ENCODE results near the gene FAM131B. TPM values are rescaled to one million over a fixed set of nuclear protein-coding genes. Genes with fewer than 3 reads are reported as not detected.
A peak's percentile ranks its signal among the peaks of the same experiment; 100 is the strongest.

FAM131B gene
- total and polyA plus RNA-seq, 9 of the 15 experiments (the other 6 are each of a cell fraction or from before 2014, with no cell fraction given), result 0.03 to 0.04 TPM; not detected in 7

GRCh38 chr7:143411976-143412708 lies 49.6 kb upstream of the FAM131B start (continued):
- TF ChIP-seq NR2C1 (IDR thresholded peaks at IDR 0.05) (no peak), NR2C1 (tag; IDR thresholded peaks at IDR 0.05) (peak; percentile 50; the same call in 1 of the 2 replicates), ESRRA (IDR thresholded peaks at IDR 0.05; ENCODE audit: borderline replicate concordance, low read depth) (no peak), ZBTB43 (CRISPR knock-in tag; IDR thresholded peaks at IDR 0.05) (no peak), E2F3 (CRISPR knock-in tag; IDR thresholded peaks at IDR 0.05) (no peak), ETV1 (tag; conservative IDR thresholded peaks at IDR 0.05; ENCODE audit: low read depth) (0 out of 2 replicates have a peak, but pooled peaks have one; percentile 26), NFXL1 (CRISPR knock-in tag; IDR thresholded peaks at IDR 0.05) (no peak), ZNF23 (CRISPR knock-in tag; IDR thresholded peaks at IDR 0.05) (no peak), DMBX1 (CRISPR knock-in tag; IDR thresholded peaks at IDR 0.05; ENCODE audit: borderline replicate concordance) (no peak), PRMT5 (CRISPR knock-in tag; IDR thresholded peaks at IDR 0.05) (no peak), TAF1 (IDR thresholded peaks at IDR 0.05; ENCODE audit: control insufficient read depth, extremely low read depth, insufficient read depth, low read length, severe bottlenecking) (no peak), MXI1 (IDR thresholded peaks at IDR 0.05; ENCODE audit: low read depth, low read length) (no peak), U2AF1 (optimal IDR thresholded peaks at IDR 0.05; ENCODE audit: low read depth, low read length) (no peak), PBX2 (CRISPR knock-in tag; IDR thresholded peaks at IDR 0.05; ENCODE audit: low read depth) (no peak), PBX2 (tag; conservative IDR thresholded peaks at IDR 0.05; ENCODE audit: low read depth) (peak; percentile 33; the same call in 1 of the 2 replicates), PCBP1 (IDR thresholded peaks at IDR 0.05; ENCODE audit: low read depth, low read length, poor library complexity, severe bottlenecking) (no peak), SP1 (CRISPR knock-in tag; IDR thresholded peaks at IDR 0.05) (no peak)
- TF ChIP-seq, protein P1, sequence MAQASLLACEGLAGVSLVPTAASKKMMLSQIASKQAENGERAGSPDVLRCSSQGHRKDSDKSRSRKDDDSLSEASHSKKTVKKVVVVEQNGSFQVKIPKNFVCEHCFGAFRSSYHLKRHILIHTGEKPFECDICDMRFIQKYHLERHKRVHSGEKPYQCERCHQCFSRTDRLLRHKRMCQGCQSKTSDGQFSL (CRISPR knock-in tag; IDR thresholded peaks at IDR 0.05), result no peak
- TF ChIP-seq, protein P1 (tag; IDR thresholded peaks at IDR 0.05), result no peak
- TF ChIP-seq, protein P2, sequence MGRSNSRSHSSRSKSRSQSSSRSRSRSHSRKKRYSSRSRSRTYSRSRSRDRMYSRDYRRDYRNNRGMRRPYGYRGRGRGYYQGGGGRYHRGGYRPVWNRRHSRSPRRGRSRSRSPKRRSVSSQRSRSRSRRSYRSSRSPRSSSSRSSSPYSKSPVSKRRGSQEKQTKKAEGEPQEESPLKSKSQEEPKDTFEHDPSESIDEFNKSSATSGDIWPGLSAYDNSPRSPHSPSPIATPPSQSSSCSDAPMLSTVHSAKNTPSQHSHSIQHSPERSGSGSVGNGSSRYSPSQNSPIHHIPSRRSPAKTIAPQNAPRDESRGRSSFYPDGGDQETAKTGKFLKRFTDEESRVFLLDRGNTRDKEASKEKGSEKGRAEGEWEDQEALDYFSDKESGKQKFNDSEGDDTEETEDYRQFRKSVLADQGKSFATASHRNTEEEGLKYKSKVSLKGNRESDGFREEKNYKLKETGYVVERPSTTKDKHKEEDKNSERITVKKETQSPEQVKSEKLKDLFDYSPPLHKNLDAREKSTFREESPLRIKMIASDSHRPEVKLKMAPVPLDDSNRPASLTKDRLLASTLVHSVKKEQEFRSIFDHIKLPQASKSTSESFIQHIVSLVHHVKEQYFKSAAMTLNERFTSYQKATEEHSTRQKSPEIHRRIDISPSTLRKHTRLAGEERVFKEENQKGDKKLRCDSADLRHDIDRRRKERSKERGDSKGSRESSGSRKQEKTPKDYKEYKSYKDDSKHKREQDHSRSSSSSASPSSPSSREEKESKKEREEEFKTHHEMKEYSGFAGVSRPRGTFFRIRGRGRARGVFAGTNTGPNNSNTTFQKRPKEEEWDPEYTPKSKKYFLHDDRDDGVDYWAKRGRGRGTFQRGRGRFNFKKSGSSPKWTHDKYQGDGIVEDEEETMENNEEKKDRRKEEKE (IDR thresholded peaks at IDR 0.05; ENCODE audit: borderline replicate concordance in 1 of 2, control insufficient read depth in 1 of 2, low read depth in 2 of 2, low read length in 1 of 2), result no peak
